Cerebellar nuclear complex (tissue), 1 donor: ENCODE results near the gene MYCBP2.
"Not testable (repeated sequence)": the region's sequence is repeated elsewhere in the genome, so short reads cannot be mapped to it uniquely, and the experiment has no call there.

Source experiments
- DNase-seq, 2 experiments: peaks; one replicate each; lab custom pipeline; 2025; lab: John Stamatoyannopoulos, UW

Gene MYCBP2, protein sequence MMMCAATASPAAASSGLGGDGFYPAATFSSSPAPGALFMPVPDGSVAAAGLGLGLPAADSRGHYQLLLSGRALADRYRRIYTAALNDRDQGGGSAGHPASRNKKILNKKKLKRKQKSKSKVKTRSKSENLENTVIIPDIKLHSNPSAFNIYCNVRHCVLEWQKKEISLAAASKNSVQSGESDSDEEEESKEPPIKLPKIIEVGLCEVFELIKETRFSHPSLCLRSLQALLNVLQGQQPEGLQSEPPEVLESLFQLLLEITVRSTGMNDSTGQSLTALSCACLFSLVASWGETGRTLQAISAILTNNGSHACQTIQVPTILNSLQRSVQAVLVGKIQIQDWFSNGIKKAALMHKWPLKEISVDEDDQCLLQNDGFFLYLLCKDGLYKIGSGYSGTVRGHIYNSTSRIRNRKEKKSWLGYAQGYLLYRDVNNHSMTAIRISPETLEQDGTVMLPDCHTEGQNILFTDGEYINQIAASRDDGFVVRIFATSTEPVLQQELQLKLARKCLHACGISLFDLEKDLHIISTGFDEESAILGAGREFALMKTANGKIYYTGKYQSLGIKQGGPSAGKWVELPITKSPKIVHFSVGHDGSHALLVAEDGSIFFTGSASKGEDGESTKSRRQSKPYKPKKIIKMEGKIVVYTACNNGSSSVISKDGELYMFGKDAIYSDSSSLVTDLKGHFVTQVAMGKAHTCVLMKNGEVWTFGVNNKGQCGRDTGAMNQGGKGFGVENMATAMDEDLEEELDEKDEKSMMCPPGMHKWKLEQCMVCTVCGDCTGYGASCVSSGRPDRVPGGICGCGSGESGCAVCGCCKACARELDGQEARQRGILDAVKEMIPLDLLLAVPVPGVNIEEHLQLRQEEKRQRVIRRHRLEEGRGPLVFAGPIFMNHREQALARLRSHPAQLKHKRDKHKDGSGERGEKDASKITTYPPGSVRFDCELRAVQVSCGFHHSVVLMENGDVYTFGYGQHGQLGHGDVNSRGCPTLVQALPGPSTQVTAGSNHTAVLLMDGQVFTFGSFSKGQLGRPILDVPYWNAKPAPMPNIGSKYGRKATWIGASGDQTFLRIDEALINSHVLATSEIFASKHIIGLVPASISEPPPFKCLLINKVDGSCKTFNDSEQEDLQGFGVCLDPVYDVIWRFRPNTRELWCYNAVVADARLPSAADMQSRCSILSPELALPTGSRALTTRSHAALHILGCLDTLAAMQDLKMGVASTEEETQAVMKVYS (N-terminal part only)

DNA sequence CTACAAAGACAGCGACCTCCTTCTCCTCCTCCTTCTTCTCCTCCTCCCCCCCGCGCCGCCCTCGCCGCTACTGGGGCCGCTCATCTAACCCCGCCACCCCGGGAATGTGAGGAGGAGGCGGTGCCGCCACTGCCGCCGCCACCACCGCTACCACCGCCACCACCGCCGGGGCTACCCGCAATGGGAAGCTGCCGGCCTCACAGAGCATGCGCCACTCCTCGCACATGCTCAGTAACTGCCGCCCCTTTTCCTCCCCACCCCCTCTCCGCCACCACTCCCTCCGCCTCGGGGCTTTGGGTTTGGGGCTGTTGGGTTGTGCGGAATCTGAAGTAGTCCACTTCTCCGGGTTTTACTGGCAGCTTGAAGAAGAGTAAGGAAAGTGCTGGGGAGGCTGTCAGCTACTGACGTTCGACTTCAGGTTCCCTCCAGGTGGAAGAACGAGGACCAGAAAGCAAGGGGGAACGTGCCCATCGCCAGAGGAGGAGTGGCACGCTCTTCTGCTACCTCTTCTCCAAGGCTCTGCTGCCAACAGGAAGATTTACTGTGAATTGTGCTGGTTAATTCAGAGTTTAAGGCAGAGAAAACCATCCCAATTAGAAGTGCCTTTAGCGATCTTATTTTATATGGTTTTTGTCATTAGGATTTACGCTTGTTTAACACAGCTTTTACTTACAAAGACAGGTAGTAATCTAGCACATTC is at the start of gene MYCBP2:
MYCBP2 (minus strand) TSS at position 190 of the 700 bp plus-strand sequence. CDS start 319 bp downstream, outside the sequence.
- peak; percentile 60 to 80 for DNase-seq

- no peak for DNase-seq
These were observed 48.7 kb upstream of the MYCBP2 start for GRCh38 chr13:77375560-77376108.

GRCh38 chr13:77374786-77375185 is 47.9 kb upstream of the MYCBP2 start:
- peak in 1 of 2 experiments; percentile 5 for DNase-seq

DNA sequence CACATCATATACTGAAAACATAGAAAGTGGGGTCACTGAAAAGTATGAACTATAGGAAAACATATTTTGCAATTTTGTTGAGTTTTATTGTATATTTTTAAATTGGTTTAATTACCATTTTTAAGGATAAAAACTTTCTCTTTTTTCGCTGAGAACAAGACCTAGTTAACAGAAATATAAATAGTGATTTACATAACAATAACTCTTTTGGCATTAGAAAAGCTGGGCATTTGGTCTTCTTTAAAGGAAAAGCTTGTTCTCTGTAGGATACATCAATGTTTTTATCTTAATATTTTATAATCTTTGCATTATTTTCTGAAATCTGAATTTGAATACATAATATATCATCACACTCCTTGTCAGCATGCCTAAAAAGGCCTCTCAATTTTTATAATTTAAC is 47.4 kb upstream of the MYCBP2 start:
- DNase-seq: no peak

- no peak for DNase-seq
These were observed 46.6 kb upstream of the MYCBP2 start for GRCh38 chr13:77373502-77373901.

- no peak for DNase-seq
These were observed 45.4 kb upstream of the MYCBP2 start for GRCh38 chr13:77372275-77372674.

DNA sequence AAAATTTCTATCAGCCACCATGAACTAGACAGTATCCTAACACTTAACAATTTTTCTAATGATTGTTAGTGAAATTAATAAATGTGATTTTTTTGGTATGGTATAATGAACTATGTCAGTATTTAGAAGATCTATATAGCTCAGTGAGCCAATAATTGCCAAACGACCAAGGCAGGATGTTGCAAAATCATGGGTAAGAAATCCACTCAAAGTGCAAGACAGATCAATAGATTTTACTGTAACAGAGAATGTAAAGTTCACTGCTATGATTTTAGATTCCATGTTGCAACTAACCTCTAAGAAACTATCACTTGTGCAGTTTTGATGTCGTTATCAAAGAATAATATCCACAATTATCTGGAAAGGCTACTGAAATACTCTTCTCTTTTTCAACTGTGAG is 44.0 kb upstream of the MYCBP2 start:
- DNase-seq: no peak

- no peak for DNase-seq
These were observed 35.3 kb upstream of the MYCBP2 start for GRCh38 chr13:77362166-77362565.

DNA sequence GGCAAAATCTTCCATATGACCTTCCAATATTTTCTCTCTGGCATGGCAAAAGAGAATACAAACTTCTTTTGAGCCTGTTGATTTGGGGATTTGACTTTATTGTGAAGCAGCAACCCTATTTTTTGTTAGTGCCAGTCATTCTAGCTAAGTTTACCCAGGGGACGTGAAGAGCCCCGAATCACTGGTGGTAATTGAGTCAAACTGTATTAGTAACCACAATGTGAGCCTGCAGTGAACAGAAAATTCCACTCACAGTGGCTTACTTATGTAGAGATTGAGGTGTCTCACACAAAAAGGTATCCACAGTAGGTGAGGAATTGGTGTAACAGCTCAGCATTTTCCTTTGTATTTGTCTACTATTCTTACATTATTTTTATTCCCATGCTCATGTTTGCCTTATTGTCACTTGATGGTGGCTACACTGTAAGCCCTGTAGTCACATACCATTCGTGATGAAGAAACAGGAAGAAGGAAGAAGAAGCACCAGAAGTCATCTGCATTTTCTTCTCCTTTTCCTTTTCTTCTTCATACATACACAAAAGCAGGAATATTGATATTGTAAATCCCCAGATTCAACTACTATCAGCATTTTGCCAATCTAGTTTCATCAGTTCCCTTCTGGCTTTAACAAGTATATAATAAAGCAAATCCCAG is 33.3 kb upstream of the MYCBP2 start:
- no peak for DNase-seq

- no peak for DNase-seq
These were observed 32.3 kb upstream of the MYCBP2 start for GRCh38 chr13:77359171-77359570.

- no peak for DNase-seq
These were observed 31.1 kb upstream of the MYCBP2 start for GRCh38 chr13:77358001-77358400.

GRCh38 chr13:77356155-77356554 is 29.3 kb upstream of the MYCBP2 start:
- no peak for DNase-seq

GRCh38 chr13:77353995-77354394 is 27.1 kb upstream of the MYCBP2 start:
- DNase-seq: no peak

GRCh38 chr13:77351315-77351714 is 24.4 kb upstream of the MYCBP2 start:
- DNase-seq: no peak

DNA sequence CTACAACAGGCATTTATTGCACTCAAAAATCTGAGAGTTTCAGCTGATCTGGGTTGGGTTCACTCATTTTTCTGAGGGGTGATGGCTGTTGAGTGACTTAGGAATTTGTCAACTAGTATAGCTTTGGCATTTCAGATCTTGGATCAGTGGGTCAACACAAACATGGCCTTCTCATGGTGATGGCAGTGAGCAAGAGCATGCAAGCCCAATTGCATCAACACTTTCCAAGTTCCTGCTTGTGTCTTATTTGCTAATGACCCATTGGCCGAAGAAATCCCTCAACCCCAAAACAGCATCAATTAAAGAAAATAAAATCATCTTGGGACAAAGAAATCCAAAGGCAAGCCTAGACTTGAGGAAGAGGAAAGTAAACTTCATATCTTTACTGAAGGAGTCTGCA is 23.9 kb upstream of the MYCBP2 start:
- no peak for DNase-seq

- no peak for DNase-seq
These were observed 22.5 kb upstream of the MYCBP2 start for GRCh38 chr13:77349365-77349764.

DNA sequence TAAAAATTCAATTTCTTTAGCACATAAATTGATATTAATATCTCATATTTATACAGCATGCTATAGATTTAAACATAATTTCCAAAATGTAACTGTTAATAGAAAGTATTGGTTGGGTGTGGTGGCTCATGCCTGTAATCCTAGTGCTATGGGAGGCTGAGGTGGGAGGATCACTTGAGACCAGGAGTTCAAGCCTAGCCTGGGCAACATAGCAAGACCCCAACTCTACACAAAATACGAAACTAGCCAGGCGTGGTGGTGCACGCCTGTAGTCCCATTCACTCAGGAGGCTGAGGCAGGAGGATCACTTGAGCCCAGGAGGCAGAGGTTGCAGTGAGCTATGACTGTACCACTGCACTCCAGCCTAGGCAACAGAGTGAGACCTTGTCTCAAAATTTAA is 20.5 kb upstream of the MYCBP2 start:
- DNase-seq: not testable (repeated sequence)

GRCh38 chr13:77345150-77345780 is 18.4 kb upstream of the MYCBP2 start:
- DNase-seq: no peak

DNA sequence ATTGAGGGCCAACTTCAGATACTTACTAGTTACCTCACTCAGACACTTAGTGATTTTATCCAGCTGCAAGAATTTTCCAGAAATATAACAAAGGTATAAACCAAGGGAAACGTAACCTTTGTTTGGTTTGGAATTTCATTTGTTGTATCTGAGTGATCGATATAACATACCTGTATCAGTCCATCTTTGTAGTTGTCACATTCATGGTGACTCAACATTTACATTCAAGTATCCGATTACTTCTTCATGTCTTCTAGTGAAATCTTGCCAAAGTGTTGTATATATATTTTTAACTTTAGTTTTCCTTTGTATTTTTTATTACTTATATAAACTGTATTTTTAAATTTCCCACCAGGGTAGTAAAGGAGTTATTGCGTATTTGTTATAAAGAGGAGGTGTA is 16.9 kb upstream of the MYCBP2 start:
- DNase-seq: no peak

- no peak for DNase-seq
These were observed 12.5 kb upstream of the MYCBP2 start for GRCh38 chr13:77339408-77339807.
